Ovary (tissue), 3 donors: ENCODE data around the gene SRSF12.

Experiments used
- POLR2A ChIP-seq: fragments of 450-650 bp; IDR thresholded peaks from one replicate; pipeline ENCODE4 v1.6.1; 2017; ENCODE audit warnings: antibody characterized with exemption, mild to moderate bottlenecking, moderate library complexity
- TF ChIP-seq, protein P1 (sequence below), 3 donors: fragments of 450-650 bp in 2 of 3; fragments of 200-600 bp in 1 of 3; IDR thresholded peaks; one replicate each; pipeline versions ENCODE4 v1.5.1 to v1.8.0; 2016 to 2022; ENCODE audit warnings: antibody characterized with exemption in 3 of 3, mild to moderate bottlenecking in 1 of 3
- donor health status: DM: no; HTN: no; CAD: no.

DNA sequence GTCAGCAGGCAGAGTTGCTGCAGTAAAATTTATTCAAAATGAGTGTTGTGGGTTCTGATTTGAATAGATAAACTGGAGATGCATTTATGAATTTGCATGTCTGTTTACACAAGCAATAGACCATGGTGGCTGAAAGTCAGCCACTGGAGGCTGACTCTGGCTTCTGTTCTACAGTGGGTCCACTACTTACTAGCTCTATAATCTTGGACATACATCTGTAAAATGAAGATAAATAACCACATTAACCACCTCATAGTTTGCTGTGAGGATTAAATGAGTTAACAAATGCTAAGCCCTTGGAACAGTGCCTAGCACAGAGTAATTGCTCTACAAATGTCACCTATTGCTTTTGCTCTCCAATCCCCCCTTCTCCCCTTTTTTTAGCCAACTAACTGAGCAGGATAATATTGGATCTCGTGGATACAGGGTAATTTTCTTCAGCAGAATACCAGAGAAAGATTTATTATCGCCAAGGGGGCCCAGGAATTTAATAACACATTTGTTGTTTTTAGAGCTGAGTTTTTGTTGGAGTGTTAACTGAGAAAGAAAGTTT is 26.6 kb upstream of the SRSF12 start:
- TF ChIP-seq POLR2A, result no peak
- TF ChIP-seq, protein P1, sequence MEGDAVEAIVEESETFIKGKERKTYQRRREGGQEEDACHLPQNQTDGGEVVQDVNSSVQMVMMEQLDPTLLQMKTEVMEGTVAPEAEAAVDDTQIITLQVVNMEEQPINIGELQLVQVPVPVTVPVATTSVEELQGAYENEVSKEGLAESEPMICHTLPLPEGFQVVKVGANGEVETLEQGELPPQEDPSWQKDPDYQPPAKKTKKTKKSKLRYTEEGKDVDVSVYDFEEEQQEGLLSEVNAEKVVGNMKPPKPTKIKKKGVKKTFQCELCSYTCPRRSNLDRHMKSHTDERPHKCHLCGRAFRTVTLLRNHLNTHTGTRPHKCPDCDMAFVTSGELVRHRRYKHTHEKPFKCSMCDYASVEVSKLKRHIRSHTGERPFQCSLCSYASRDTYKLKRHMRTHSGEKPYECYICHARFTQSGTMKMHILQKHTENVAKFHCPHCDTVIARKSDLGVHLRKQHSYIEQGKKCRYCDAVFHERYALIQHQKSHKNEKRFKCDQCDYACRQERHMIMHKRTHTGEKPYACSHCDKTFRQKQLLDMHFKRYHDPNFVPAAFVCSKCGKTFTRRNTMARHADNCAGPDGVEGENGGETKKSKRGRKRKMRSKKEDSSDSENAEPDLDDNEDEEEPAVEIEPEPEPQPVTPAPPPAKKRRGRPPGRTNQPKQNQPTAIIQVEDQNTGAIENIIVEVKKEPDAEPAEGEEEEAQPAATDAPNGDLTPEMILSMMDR (IDR thresholded peaks at IDR 0.05), result no peak
